Epithelial cell of proximal tubule (primary cell): ENCODE measurements around the gene DCPS. TPM values are rescaled to one million over a fixed set of nuclear protein-coding genes. Genes with fewer than 3 reads are reported as not detected.
"Not testable (repeated sequence)": the region's sequence is repeated elsewhere in the genome, so short reads cannot be mapped to it uniquely, and the experiment has no call there.

Source experiments
- DNase-seq: peaks from one replicate; pipeline ENCODE4 v3.0.0-alpha.2; 2011; ENCODE audit warnings: low read depth
- H3K4me3 ChIP-seq: 2 replicates; pipeline ENCODE4 v1.5.1; 2011; ENCODE audit warnings: low read depth, mild to moderate bottlenecking, low read length
- CTCF ChIP-seq: conservative IDR thresholded peaks from 2 replicates; pipeline ENCODE4 v1.5.1; 2012; ENCODE audit warnings: low read depth, mild to moderate bottlenecking, low read length
- total RNA-seq: library from RNA; depleted of rRNA; stranded (reverse); fragments of >200 nt; gene quantifications from 2 replicates; pipeline ENCODE4 v1.2.3, GENCODE V29; 2015

Gene DCPS
- total RNA-seq, 1 donor from 2014 or later, result 17.2 TPM

- H3K4me3 ChIP-seq, result no peak overlapping the region
- no peak for TF ChIP-seq CTCF
- no peak for DNase-seq
Observed at GRCh38 chr11:126343051-126343450, 39.2 kb downstream of the DCPS start.

GRCh38 chr11:126344141-126345080 lies 40.6 kb downstream of the DCPS start:
- no peak overlapping the region for H3K4me3 ChIP-seq
- no peak for TF ChIP-seq CTCF
- DNase-seq, result no peak

- no peak overlapping the region for H3K4me3 ChIP-seq
- no peak for TF ChIP-seq CTCF
- DNase-seq, result no peak
Observed at GRCh38 chr11:126345283-126345682, 41.4 kb downstream of the DCPS start.

GRCh38 chr11:126345759-126346585 lies 42.1 kb downstream of the DCPS start:
- DNase-seq, result no peak
- H3K4me3 ChIP-seq, result no peak overlapping the region
- no peak for TF ChIP-seq CTCF

GRCh38 chr11:126346586-126346940 lies 42.7 kb downstream of the DCPS start:
- no peak for DNase-seq
- TF ChIP-seq CTCF, result no peak
- H3K4me3 ChIP-seq, result no peak overlapping the region

GRCh38 chr11:126346946-126347345 lies 43.1 kb downstream of the DCPS start:
- DNase-seq, result not testable (repeated sequence)

More at GRCh38 chr11:126346946-126347345, 43.1 kb downstream of the DCPS start:
- H3K4me3 ChIP-seq, result not testable (repeated sequence)
